GM23338 (cell line): ENCODE results near the gene ACTR8. TPM values are rescaled to one million over a fixed set of nuclear protein-coding genes. Genes with fewer than 3 reads are reported as not detected.

Source experiments
- ATAC-seq: fragments of 200-7000 bp; cut with Tn5 transposase; 3 replicates; pipeline ENCODE4 v1.9.1; 2020
- DNase-seq: peaks from one replicate; pipeline ENCODE4 v3.0.0-alpha.2; 2015; ENCODE audit warnings: low spot score
- H2AFZ ChIP-seq: fragments of 200-600 bp; sonication (generic); 2 replicates; pipeline ENCODE4 v1.8.0; 2016; ENCODE audit warnings: antibody characterized with exemption, mild to moderate bottlenecking, moderate library complexity
- H3F3A ChIP-seq: fragments of 200-600 bp; sonication (generic); replicated peaks from 2 replicates; pipeline ENCODE4 v1.8.0; 2017; ENCODE audit warnings: antibody characterized with exemption, mixed run types, low read depth
- H3K27ac ChIP-seq: fragments of 200-600 bp; sonication (generic); 2 replicates; pipeline ENCODE4 v1.6.1; 2016; ENCODE audit warnings: low read depth
- H3K27me3 ChIP-seq: fragments of 200-600 bp; sonication (generic); 2 replicates; pipeline ENCODE4 v1.8.0; 2016; ENCODE audit warnings: mild to moderate bottlenecking, mixed run types, moderate library complexity; ENCODE audit not compliant: insufficient read depth
- H3K36me3 ChIP-seq: fragments of 200-600 bp; sonication (generic); 2 replicates; pipeline ENCODE4 v1.8.0; 2016; ENCODE audit warnings: mild to moderate bottlenecking; ENCODE audit not compliant: insufficient read depth
- H3K4me1 ChIP-seq: fragments of 200-600 bp; sonication (generic); 2 replicates; pipeline ENCODE4 v1.8.0; 2016; ENCODE audit warnings: mild to moderate bottlenecking, moderate library complexity; ENCODE audit not compliant: insufficient read depth
- H3K4me2 ChIP-seq: fragments of 200-600 bp; sonication (generic); 2 replicates; pipeline ENCODE4 v1.7.1; 2017; ENCODE audit warnings: mixed run types
- H3K4me3 ChIP-seq: fragments of 200-600 bp; sonication (generic); 2 replicates; pipeline ENCODE4 v1.6.1; 2016; ENCODE audit warnings: mixed run types
- H3K79me2 ChIP-seq: fragments of 200-600 bp; sonication (generic); replicated peaks from 2 replicates; pipeline ENCODE4 v1.8.0; 2017; ENCODE audit warnings: mild to moderate bottlenecking; ENCODE audit not compliant: insufficient read depth
- H3K9me2 ChIP-seq: fragments of 200-600 bp; sonication (generic); 2 replicates; pipeline ENCODE4 v1.8.0; 2017; ENCODE audit not compliant: insufficient read depth
- H4K20me1 ChIP-seq: fragments of 200-600 bp; sonication (generic); replicated peaks from 2 replicates; pipeline ENCODE4 v1.8.0; 2017; ENCODE audit warnings: mild to moderate bottlenecking; ENCODE audit not compliant: insufficient read depth
- H3K27ac Mint-ChIP-seq: 2 replicates; pipeline ENCODE4 v1.8.0; 2020; ENCODE audit warnings: inconsistent platforms, mild to moderate bottlenecking, moderate library complexity, mixed read lengths
- H3K27me3 Mint-ChIP-seq: 3 replicates; pipeline ENCODE4 v1.8.0; 2022; ENCODE audit warnings: low read depth, mild to moderate bottlenecking, moderate library complexity, mixed read lengths, inconsistent platforms; ENCODE audit not compliant: insufficient read depth, poor library complexity
- H3K36me3 Mint-ChIP-seq: 3 replicates; pipeline ENCODE4 v1.8.0; 2021; ENCODE audit warnings: low read depth, mild to moderate bottlenecking, inconsistent platforms, moderate library complexity, mixed read lengths
- H3K4me1 Mint-ChIP-seq: 3 replicates; pipeline ENCODE4 v1.8.0; 2020; ENCODE audit warnings: mild to moderate bottlenecking, inconsistent platforms, mixed read lengths
- H3K4me3 Mint-ChIP-seq: 3 replicates; pipeline ENCODE4 v1.8.0; 2021; ENCODE audit warnings: moderate library complexity, mild to moderate bottlenecking, inconsistent platforms, mixed read lengths
- H3K9me3 Mint-ChIP-seq: 3 replicates; pipeline ENCODE4 v1.8.0; 2020; ENCODE audit warnings: moderate library complexity, mild to moderate bottlenecking, inconsistent platforms, mixed read lengths
- CREB1 ChIP-seq: fragments of 250-450 bp; sonication (Bioruptor Pico); IDR thresholded peaks from 2 replicates; pipeline ENCODE4 v1.5.0; 2020; ENCODE audit warnings: low read depth, mild to moderate bottlenecking, moderate library complexity
- ETS1 ChIP-seq: IDR thresholded peaks from 2 replicates; pipeline ENCODE4 v1.6.1; 2016; ENCODE audit warnings: antibody characterized with exemption
- EZH2 ChIP-seq: fragments of 200-600 bp; sonication (generic); IDR thresholded peaks from one replicate; pipeline ENCODE4 v1.8.0; 2017; ENCODE audit warnings: antibody characterized with exemption, mild to moderate bottlenecking, low read depth; ENCODE audit not compliant: unreplicated experiment
- EZH2phosphoT487 ChIP-seq: fragments of 200-600 bp; sonication (generic); IDR thresholded peaks from one replicate; pipeline ENCODE4 v1.8.1; 2018; ENCODE audit warnings: antibody characterized with exemption; ENCODE audit not compliant: unreplicated experiment
- JUNB ChIP-seq: IDR thresholded peaks from one replicate; pipeline ENCODE4 v1.6.1; 2016; ENCODE audit warnings: antibody characterized with exemption; ENCODE audit not compliant: unreplicated experiment
- NANOG ChIP-seq: IDR thresholded peaks from 2 replicates; pipeline ENCODE4 v1.6.1; 2016; ENCODE audit warnings: antibody characterized with exemption, borderline replicate concordance
- POLR2AphosphoS5 ChIP-seq: IDR thresholded peaks from 2 replicates; pipeline ENCODE4 v1.6.1; 2016; ENCODE audit warnings: antibody characterized with exemption, low read depth
- STAT1 ChIP-seq: IDR thresholded peaks from one replicate; pipeline ENCODE4 v1.6.1; 2016; ENCODE audit warnings: antibody characterized with exemption; ENCODE audit not compliant: unreplicated experiment
- ZNF114 ChIP-seq: fragments of 250-450 bp; sonication (Bioruptor Pico); IDR thresholded peaks from 2 replicates; pipeline ENCODE4 v1.5.0; 2020; ENCODE audit warnings: mild to moderate bottlenecking, moderate library complexity
- ZNF331 ChIP-seq: fragments of 250-450 bp; sonication (Bioruptor Pico); IDR thresholded peaks from 2 replicates; pipeline ENCODE4 v1.5.0; 2020; ENCODE audit warnings: low read depth, mild to moderate bottlenecking, moderate library complexity
- ZNF462 ChIP-seq: fragments of 250-450 bp; sonication (Bioruptor Pico); IDR thresholded peaks from 2 replicates; pipeline ENCODE4 v1.5.0; 2020; ENCODE audit warnings: mild to moderate bottlenecking, moderate library complexity
- polyA plus RNA-seq: library from polyadenylated mRNA; unstranded; fragments of >200 nt; fragmentation: Nextera tagmentation; extraction: Ambion mirVana; gene quantifications from 2 replicates; pipeline ENCODE4 v1.2.1, GENCODE V29; 2016
- total RNA-seq: library from RNA; depleted of rRNA; stranded (reverse); fragments of >200 nt; shearing (Covaris generic); gene quantifications from 2 replicates; pipeline ENCODE4 v1.2.3, GENCODE V29; 2014
- TF ChIP-seq, protein P1 (sequence below): IDR thresholded peaks from one replicate; pipeline ENCODE4 v1.6.1; 2018; ENCODE audit warnings: antibody characterized with exemption; ENCODE audit not compliant: unreplicated experiment
- TF ChIP-seq, protein P2 (sequence below), 2 experiments: fragments of 200-600 bp in 1 of 2; sonication (generic) in 1 of 2; conservative IDR thresholded peaks; 2 replicates each; pipeline versions ENCODE4 v1.5.1 to v1.6.1; 2016 to 2017; ENCODE audit warnings: antibody characterized with exemption in 2 of 2, low read depth in 2 of 2, mild to moderate bottlenecking in 2 of 2, moderate library complexity in 1 of 2

The ACTR8 gene
- total and polyA plus RNA-seq, 2 experiments from 2014 or later, result 19.8 to 23.0 TPM

GRCh38 chr3:53849916-53850315 is 32.0 kb downstream of the ACTR8 start:
- peaks cover 15% of the 10 kb centered on the region for H3K27me3 Mint-ChIP-seq
- no peak overlapping the region for H3K27ac ChIP-seq
- no peak for ATAC-seq

More at GRCh38 chr3:53849916-53850315, 32.0 kb downstream of the ACTR8 start:
- H3K9me2 ChIP-seq, result no peaks in the 10 kb centered on the region
- no peaks in the 10 kb centered on the region; the same call in 1 of the 2 replicates for H4K20me1 ChIP-seq
- no peaks in the 10 kb centered on the region for H3K36me3 Mint-ChIP-seq
- peaks cover 6% of the 10 kb centered on the region; the same call in 1 of the 2 replicates for H3K4me1 ChIP-seq
- DNase-seq, result no peak
- no peaks in the 10 kb centered on the region for H3K9me3 Mint-ChIP-seq
- no peak overlapping the region for H2AFZ ChIP-seq
- H3F3A ChIP-seq, result 0 out of 2 replicates have a peak, but pooled peaks cover 5% of the 10 kb centered on the region
- H3K4me1 Mint-ChIP-seq, result peaks cover 3% of the 10 kb centered on the region; the same call in 2 of the 3 replicates
- H3K4me2 ChIP-seq, result no peak overlapping the region
- TF ChIP-seq POLR2AphosphoS5 (no peak), ZNF462 (no peak), JUNB (no peak), ZNF331 (no peak), CREB1 (no peak), ETS1 (no peak), EZH2phosphoT487 (no peak), ZNF114 (CRISPR knock-in tag) (no peak), NANOG (no peak), STAT1 (no peak), EZH2 (no peak)
- TF ChIP-seq, protein P1, sequence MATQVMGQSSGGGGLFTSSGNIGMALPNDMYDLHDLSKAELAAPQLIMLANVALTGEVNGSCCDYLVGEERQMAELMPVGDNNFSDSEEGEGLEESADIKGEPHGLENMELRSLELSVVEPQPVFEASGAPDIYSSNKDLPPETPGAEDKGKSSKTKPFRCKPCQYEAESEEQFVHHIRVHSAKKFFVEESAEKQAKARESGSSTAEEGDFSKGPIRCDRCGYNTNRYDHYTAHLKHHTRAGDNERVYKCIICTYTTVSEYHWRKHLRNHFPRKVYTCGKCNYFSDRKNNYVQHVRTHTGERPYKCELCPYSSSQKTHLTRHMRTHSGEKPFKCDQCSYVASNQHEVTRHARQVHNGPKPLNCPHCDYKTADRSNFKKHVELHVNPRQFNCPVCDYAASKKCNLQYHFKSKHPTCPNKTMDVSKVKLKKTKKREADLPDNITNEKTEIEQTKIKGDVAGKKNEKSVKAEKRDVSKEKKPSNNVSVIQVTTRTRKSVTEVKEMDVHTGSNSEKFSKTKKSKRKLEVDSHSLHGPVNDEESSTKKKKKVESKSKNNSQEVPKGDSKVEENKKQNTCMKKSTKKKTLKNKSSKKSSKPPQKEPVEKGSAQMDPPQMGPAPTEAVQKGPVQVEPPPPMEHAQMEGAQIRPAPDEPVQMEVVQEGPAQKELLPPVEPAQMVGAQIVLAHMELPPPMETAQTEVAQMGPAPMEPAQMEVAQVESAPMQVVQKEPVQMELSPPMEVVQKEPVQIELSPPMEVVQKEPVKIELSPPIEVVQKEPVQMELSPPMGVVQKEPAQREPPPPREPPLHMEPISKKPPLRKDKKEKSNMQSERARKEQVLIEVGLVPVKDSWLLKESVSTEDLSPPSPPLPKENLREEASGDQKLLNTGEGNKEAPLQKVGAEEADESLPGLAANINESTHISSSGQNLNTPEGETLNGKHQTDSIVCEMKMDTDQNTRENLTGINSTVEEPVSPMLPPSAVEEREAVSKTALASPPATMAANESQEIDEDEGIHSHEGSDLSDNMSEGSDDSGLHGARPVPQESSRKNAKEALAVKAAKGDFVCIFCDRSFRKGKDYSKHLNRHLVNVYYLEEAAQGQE, result no peak
- TF ChIP-seq, protein P2, sequence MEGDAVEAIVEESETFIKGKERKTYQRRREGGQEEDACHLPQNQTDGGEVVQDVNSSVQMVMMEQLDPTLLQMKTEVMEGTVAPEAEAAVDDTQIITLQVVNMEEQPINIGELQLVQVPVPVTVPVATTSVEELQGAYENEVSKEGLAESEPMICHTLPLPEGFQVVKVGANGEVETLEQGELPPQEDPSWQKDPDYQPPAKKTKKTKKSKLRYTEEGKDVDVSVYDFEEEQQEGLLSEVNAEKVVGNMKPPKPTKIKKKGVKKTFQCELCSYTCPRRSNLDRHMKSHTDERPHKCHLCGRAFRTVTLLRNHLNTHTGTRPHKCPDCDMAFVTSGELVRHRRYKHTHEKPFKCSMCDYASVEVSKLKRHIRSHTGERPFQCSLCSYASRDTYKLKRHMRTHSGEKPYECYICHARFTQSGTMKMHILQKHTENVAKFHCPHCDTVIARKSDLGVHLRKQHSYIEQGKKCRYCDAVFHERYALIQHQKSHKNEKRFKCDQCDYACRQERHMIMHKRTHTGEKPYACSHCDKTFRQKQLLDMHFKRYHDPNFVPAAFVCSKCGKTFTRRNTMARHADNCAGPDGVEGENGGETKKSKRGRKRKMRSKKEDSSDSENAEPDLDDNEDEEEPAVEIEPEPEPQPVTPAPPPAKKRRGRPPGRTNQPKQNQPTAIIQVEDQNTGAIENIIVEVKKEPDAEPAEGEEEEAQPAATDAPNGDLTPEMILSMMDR (conservative IDR thresholded peaks at IDR 0.05; ENCODE audit: low read depth in 2 of 2), result no peak
- no peak overlapping the region for H3K27ac Mint-ChIP-seq
- no peaks in the 10 kb centered on the region for H3K36me3 ChIP-seq
- no peak overlapping the region for H3K4me3 ChIP-seq
- no peak overlapping the region for H3K4me3 Mint-ChIP-seq
- H3K27me3 ChIP-seq, result peaks cover 20% of the 10 kb centered on the region
- peaks cover 2% of the 10 kb centered on the region; the same call in 1 of the 2 replicates for H3K79me2 ChIP-seq
